AG09309 (cell line): ENCODE measurements around the gene RARS2.

ENCODE experiments used
- DNase-seq: peaks from one replicate; pipeline ENCODE4 v3.0.0-alpha.2; 2010; ENCODE audit warnings: low read depth
- H3K4me3 ChIP-seq: 2 replicates; pipeline ENCODE4 v1.5.1; 2011; ENCODE audit warnings: mild to moderate bottlenecking, low read depth, low read length, moderate library complexity; ENCODE audit not compliant: control insufficient read depth
- CTCF ChIP-seq: IDR thresholded peaks from 2 replicates; pipeline ENCODE4 v1.5.1; 2011; ENCODE audit warnings: mild to moderate bottlenecking, low read depth, low read length, inconsistent platforms; ENCODE audit not compliant: insufficient read depth, control insufficient read depth; ENCODE audit errors: missing control alignments

The RARS2 gene

GRCh38 chr6:87606199-87606598 lies 16.4 kb upstream of the RARS2 start:
- no peak for DNase-seq
- no peak for TF ChIP-seq CTCF
- H3K4me3 ChIP-seq, result no peak overlapping the region

- H3K4me3 ChIP-seq, result no peak overlapping the region
- no peak for DNase-seq
- TF ChIP-seq CTCF, result no peak
Measured at GRCh38 chr6:87600576-87600975, 10.8 kb upstream of the RARS2 start.

- H3K4me3 ChIP-seq, result peak overlapping the region; percentile 99
- DNase-seq, result no peak
- TF ChIP-seq CTCF, result no peak
Measured at GRCh38 chr6:87590990-87591389, 1.2 kb upstream of the RARS2 start.

- no peak for TF ChIP-seq CTCF
Measured at GRCh38 chr6:87590417-87590880, 662 bp upstream of the RARS2 start.

GRCh38 chr6:87588756-87589407 lies 905 bp downstream of the RARS2 start:
- TF ChIP-seq CTCF, result no peak
- H3K4me3 ChIP-seq, result peak overlapping the region; percentile 99
- no peak for DNase-seq

More at GRCh38 chr6:87590417-87590880, 662 bp upstream of the RARS2 start:
- peak overlapping the region; percentile 99 for H3K4me3 ChIP-seq
- no peak for DNase-seq

GRCh38 chr6:87586371-87587077 lies 3.3 kb downstream of the RARS2 start:
- TF ChIP-seq CTCF, result no peak
- no peak for DNase-seq
- H3K4me3 ChIP-seq, result no peak overlapping the region
